Body of pancreas (tissue), 4 donors: Measurements from ENCODE around the gene ETS1.

Experiments used
- CTCF ChIP-seq, 7 experiments: fragments of 450-650 bp in 4 of 7; fragments of 200-600 bp in 3 of 7; sonication (generic) in 3 of 7; IDR thresholded peaks; one replicate each; pipeline ENCODE4 v1.5.1; 2016 to 2019; ENCODE audit warnings: antibody characterized with exemption in 7 of 7
- POLR2A ChIP-seq, 3 donors: fragments of 450-650 bp; IDR thresholded peaks; one replicate each; pipeline ENCODE4 v1.6.1; 2016; ENCODE audit warnings: antibody characterized with exemption in 3 of 3, mild to moderate bottlenecking in 2 of 3

- TF ChIP-seq POLR2A (IDR thresholded peaks at IDR 0.05) (no peak), CTCF (IDR thresholded peaks at IDR 0.05) (no peak)
Observed at GRCh38 chr11:128544471-128545051, 42.8 kb downstream of the ETS1 start.
